A549 (cell line): ENCODE measurements around the gene MDH2. TPM values are rescaled to one million over a fixed set of nuclear protein-coding genes. Genes with fewer than 3 reads are reported as not detected.
"Not testable (repeated sequence)": the region's sequence is repeated elsewhere in the genome, so short reads cannot be mapped to it uniquely, and the experiment has no call there.

ENCODE experiments used
- ATAC-seq, 2 experiments: fragments of 200-7000 bp in 1 of 2; fragments of >200 bp in 1 of 2; cut with Nextera tagmentation in 1 of 2; cut with Tn5 transposase in 1 of 2; 3 replicates each; pipeline versions ENCODE4 v1.8.0 to v1.9.1; 2018 to 2020; ENCODE audit warnings: mild to moderate bottlenecking in 1 of 2, moderate library complexity in 1 of 2
- CTCF ChIA-PET: fragments of 300-600 bp; sonication (Branson Sonifier 250); formaldehyde crosslinking; extraction: SDS; loops from one replicate; lab custom pipeline; 2021; ENCODE audit warnings: antibody characterized with exemption, inconsistent platforms; lab: Yijun Ruan, JAX
- POLR2A ChIA-PET: fragments of 350-600 bp; formaldehyde crosslinking; extraction: SDS; loops from one replicate; lab custom pipeline; 2021; ENCODE audit warnings: antibody characterized with exemption, inconsistent platforms; lab: Yijun Ruan, JAX
- DNase-seq, 2 experiments: peaks; one replicate each; pipeline versions ENCODE4 v3.0.0 to v3.0.0-alpha.2; 2011 to 2016; ENCODE audit warnings: low read depth in 1 of 2, low spot score in 1 of 2
- FAIRE-seq: peaks from 2 replicates; lab custom pipeline; 2011; peaks lifted over from hg19 to GRCh38; lab: Jason Lieb, UNC
- H3K27ac ChIP-seq, 2 experiments: fragments of >200 bp; sonication (Bioruptor Twin); formaldehyde crosslinking; 3 replicates each; pipeline ENCODE4 v1.5.1; 2016 to 2017
- H3K4me1 ChIP-seq: fragments of >200 bp; sonication (Bioruptor Twin); formaldehyde crosslinking; 3 replicates; pipeline ENCODE4 v1.6.1; 2016
- H3K4me2 ChIP-seq: fragments of >200 bp; sonication (Bioruptor Twin); formaldehyde crosslinking; 3 replicates; pipeline ENCODE4 v1.6.1; 2016
- H3K4me3 ChIP-seq: fragments of >200 bp; sonication (Bioruptor Twin); formaldehyde crosslinking; 3 replicates; pipeline ENCODE4 v1.5.1; 2016
- H3K9me3 ChIP-seq: fragments of >200 bp; sonication (Bioruptor Twin); formaldehyde crosslinking; 3 replicates; pipeline ENCODE4 v1.6.1; 2016
- CEBPB ChIP-seq, 2 experiments: fragments of >200 bp in 1 of 2; sonication (Bioruptor Twin) in 1 of 2; formaldehyde crosslinking in 1 of 2; IDR thresholded peaks; 2 replicates each; pipeline ENCODE4 v1.6.1; 2012 to 2016
- HDAC2 ChIP-seq: fragments of 200-600 bp; sonication (generic); IDR thresholded peaks from 2 replicates; pipeline ENCODE4 v1.6.1; 2016
- HEYL ChIP-seq: fragments of 250-450 bp; sonication (Bioruptor Pico); IDR thresholded peaks from 2 replicates; pipeline ENCODE4 v1.8.0; 2021; ENCODE audit warnings: mild to moderate bottlenecking, moderate library complexity
- HOXB5 ChIP-seq: fragments of 250-450 bp; sonication (Bioruptor Pico); IDR thresholded peaks from 2 replicates; pipeline ENCODE4 v1.5.0; 2020; ENCODE audit warnings: mild to moderate bottlenecking, moderate library complexity
- MAZ ChIP-seq: fragments of 150-350 bp; IDR thresholded peaks from 2 replicates; pipeline ENCODE4 v1.6.1; 2014; ENCODE audit warnings: antibody characterized with exemption, low read depth, low read length, borderline replicate concordance
- NPAS2 ChIP-seq: fragments of 250-450 bp; sonication (Bioruptor Pico); IDR thresholded peaks from 2 replicates; pipeline ENCODE4 v1.8.0; 2022; ENCODE audit warnings: mild to moderate bottlenecking, moderate library complexity, borderline replicate concordance
- RNF2 ChIP-seq: fragments of 200-600 bp; sonication (generic); IDR thresholded peaks from 2 replicates; pipeline ENCODE4 v1.6.1; 2016; ENCODE audit warnings: low read depth, mild to moderate bottlenecking, antibody characterized with exemption, moderate library complexity, borderline replicate concordance
- WGBS: methylation state at CpG from one replicate; pipeline ENCODE4 v1.1.6; 2017; ENCODE audit errors: missing lambda C conversion rate; 5-methylcytosine and 5-hydroxymethylcytosine counted together
- polyA plus RNA-seq, 4 experiments: library from polyadenylated mRNA; depleted of rRNA in 3 of 4; stranded (reverse); fragments of >200 nt; fragmentation: RNase III in 1 of 4; extraction: RNeasy Plus Mini Kit Qiagen cat#74134 plus additional on column Dnase treatment in 1 of 4; gene quantifications; 2 replicates in 3 of 4; 3 replicates in 1 of 4; pipeline ENCODE4 v1.2.3, GENCODE V29; 2011 to 2017
- small RNA-seq, 6 experiments: library from RNA; depleted of rRNA; stranded (forward); fragments of <200 nt; gene quantifications; one replicate each; pipeline ENCODE3, GENCODE V24; 2012

MDH2 gene
- polyA plus RNA-seq, 2 of the 4 experiments (the other 2 are of a cell fraction), result 164 to 223 TPM

DNA sequence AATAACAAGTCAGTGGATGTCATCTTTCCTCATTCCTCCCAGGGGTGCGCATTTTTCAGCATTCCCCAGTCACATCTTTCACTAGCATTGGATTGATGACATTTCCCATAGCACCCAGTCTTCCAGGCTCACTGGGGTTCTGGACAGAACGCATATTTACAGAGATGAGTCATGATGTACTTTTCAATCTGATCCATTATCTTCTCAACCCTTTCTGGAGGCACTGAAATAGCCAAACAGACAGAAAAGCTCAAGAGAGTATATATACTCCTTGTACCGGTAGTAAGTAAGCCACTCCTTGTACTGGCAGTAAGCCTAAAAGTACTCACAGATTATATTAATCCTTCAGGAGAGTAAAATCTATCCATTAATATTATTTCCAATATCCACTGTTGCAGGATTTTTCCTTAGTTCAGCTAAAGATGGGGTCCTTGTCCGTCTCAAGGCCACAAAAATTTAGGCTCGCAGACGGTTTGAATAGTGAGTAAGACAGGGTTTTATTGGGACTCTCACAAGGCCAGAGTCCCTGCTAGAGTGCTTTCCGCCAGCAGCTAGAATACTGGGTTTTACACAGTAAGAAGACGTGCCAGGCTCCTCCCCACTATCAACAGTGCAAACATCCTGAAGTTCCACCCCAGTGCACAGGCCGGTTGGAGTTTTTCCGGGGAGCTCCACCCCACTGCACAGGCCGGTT, 60.8 kb downstream of the MDH2 start (continued):
- TF ChIP-seq HEYL (CRISPR knock-in tag) (no peak), NPAS2 (no peak), HDAC2 (no peak), HOXB5 (CRISPR knock-in tag) (no peak), RNF2 (no peak), CEBPB (IDR thresholded peaks at IDR 0.05) (0 out of 4 replicates have a peak, but pooled peaks of 1 of the 2 experiments have one; percentile 31), MAZ (no peak)

DNA sequence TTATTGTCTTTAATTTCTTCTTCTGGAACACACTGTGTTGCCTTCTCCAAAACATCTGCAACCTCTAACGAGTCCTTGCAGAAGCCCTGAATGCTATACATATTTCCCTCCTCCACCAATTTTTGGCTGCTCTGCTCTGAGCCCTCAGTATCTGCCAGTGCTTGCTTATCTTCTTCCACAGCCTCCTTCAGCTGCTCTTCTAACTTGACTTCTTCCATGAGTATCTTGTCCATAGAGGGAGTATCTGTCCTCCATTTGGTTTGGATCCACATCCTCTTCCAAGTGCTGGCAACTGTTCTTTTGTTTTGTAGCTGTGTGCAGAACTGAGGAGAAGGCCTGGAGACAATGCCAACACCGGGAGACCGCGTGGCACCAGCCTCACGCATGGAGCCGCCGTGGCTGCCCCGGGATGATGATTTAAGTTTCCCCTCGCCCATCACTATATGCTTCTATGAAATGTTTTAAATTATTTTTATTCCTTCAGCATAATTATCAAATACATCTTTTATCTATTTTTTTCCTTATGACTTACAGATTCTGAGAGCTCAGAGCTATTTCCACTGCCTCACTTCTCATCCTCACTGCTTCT, 65.2 kb downstream of the MDH2 start:
- H3K9me3 ChIP-seq, POLR2A ChIA-PET, ATAC-seq, FAIRE-seq, CTCF ChIA-PET, H3K4me2 ChIP-seq, DNase-seq, H3K4me3 ChIP-seq: not testable (repeated sequence)
- H3K4me1 ChIP-seq, result peaks cover 27% of the 10 kb centered on the region
- 94% methylated on average over 9 of the region's 9 CpGs for WGBS
- H3K27ac ChIP-seq, result peak overlapping the region; percentile 22 to 41; a peak in 3 of 6 replicates

DNA sequence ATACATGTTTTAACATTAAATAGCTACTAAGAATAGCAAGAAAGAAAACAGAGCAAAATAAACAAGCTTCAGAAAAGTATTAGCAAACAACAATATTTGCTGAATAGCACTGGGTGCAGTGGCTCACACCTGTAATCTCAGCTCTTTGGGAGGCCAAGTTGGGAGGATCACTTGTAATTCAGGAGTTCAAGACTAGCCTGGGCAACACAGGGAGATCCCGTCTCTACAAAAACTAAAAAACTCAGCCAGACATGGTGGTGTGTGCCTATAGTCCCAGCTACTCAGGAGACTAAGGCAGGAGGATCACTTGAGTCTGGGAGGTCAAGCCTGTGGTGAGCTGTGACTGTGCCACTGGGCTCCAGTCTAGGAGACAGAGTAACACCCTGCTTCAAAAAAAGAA, 66.8 kb downstream of the MDH2 start:
- H3K9me3 ChIP-seq, FAIRE-seq, ATAC-seq, H3K4me2 ChIP-seq, DNase-seq, POLR2A ChIA-PET, H3K4me3 ChIP-seq: not testable (repeated sequence)
- peaks cover 30% of the 10 kb centered on the region for H3K4me1 ChIP-seq
- H3K27ac ChIP-seq, result peak overlapping the region; percentile 11 to 34; a peak in 2 of 6 replicates
- 80% methylated on average over 1 of the region's 1 CpG for WGBS
- CTCF ChIA-PET, result interaction anchor here (0.8 to 1.5 kb wide), 6 partner anchors 9 to 148 kb away, joined by 3 to 5 read pairs (median 3); no protein-coding TSS in a partner anchor

Small RNA genes within 50 kb of the gene (small RNA-seq; reads per million reads assigned to genes)
- gene RNU6-863P, result 0 reads per million in 6 experiments

Other genes starting within 250 kb of the MDH2 start
- gene CCL24, start 234.3 kb upstream of the MDH2 start, polyA plus RNA-seq (2011; rRNA removed), result 0.14 and 0.32 TPM in 2 replicates
- gene CCL24, start 234.3 kb upstream of the MDH2 start, polyA plus RNA-seq (2017; fragmentation: RNase III; extraction: RNeasy Plus Mini Kit Qiagen cat#74134 plus additional on column Dnase treatment), result not detected in 3 replicates
- 61.3 and 65.2 TPM in 2 replicates for gene RHBDD2, start 169.1 kb upstream of the MDH2 start, polyA plus RNA-seq (2011; rRNA removed)
- gene RHBDD2, start 169.1 kb upstream of the MDH2 start, polyA plus RNA-seq (2017; fragmentation: RNase III; extraction: RNeasy Plus Mini Kit Qiagen cat#74134 plus additional on column Dnase treatment), result 50.3 to 62.0 TPM (median 59.8 TPM) in 3 replicates
- gene POR, start 133.0 kb upstream of the MDH2 start, polyA plus RNA-seq (2011; rRNA removed), result 69.6 and 71.1 TPM in 2 replicates
- gene POR, start 133.0 kb upstream of the MDH2 start, polyA plus RNA-seq (2017; fragmentation: RNase III; extraction: RNeasy Plus Mini Kit Qiagen cat#74134 plus additional on column Dnase treatment), result 81.3 to 109 TPM (median 103 TPM) in 3 replicates
- 53.8 and 77.6 TPM in 2 replicates for gene TMEM120A, start 53.5 kb upstream of the MDH2 start, polyA plus RNA-seq (2011; rRNA removed)
- 35.1 to 48.0 TPM (median 46.0 TPM) in 3 replicates for gene TMEM120A, start 53.5 kb upstream of the MDH2 start, polyA plus RNA-seq (2017; fragmentation: RNase III; extraction: RNeasy Plus Mini Kit Qiagen cat#74134 plus additional on column Dnase treatment)
- gene STYXL1, start 106 bp upstream of the MDH2 start, polyA plus RNA-seq (2011; rRNA removed), result 73.8 and 76.8 TPM in 2 replicates
- gene STYXL1, start 106 bp upstream of the MDH2 start, polyA plus RNA-seq (2017; fragmentation: RNase III; extraction: RNeasy Plus Mini Kit Qiagen cat#74134 plus additional on column Dnase treatment), result 36.0 to 39.9 TPM (median 39.1 TPM) in 3 replicates
- gene SRRM3, start 153.8 kb downstream of the MDH2 start, polyA plus RNA-seq (2011; rRNA removed), result 2.4 and 3.0 TPM in 2 replicates
- gene SRRM3, start 153.8 kb downstream of the MDH2 start, polyA plus RNA-seq (2017; fragmentation: RNase III; extraction: RNeasy Plus Mini Kit Qiagen cat#74134 plus additional on column Dnase treatment), result 5.7 to 7.0 TPM (median 6.5 TPM) in 3 replicates